Measurements from ENCODE around the gene SLC8A1. TPM values are rescaled to one million over a fixed set of nuclear protein-coding genes. Genes with fewer than 3 reads are reported as not detected.

The SLC8A1 gene
- total RNA-seq, 1 experiment from 2014 or later, result 1.6 TPM

DNA sequence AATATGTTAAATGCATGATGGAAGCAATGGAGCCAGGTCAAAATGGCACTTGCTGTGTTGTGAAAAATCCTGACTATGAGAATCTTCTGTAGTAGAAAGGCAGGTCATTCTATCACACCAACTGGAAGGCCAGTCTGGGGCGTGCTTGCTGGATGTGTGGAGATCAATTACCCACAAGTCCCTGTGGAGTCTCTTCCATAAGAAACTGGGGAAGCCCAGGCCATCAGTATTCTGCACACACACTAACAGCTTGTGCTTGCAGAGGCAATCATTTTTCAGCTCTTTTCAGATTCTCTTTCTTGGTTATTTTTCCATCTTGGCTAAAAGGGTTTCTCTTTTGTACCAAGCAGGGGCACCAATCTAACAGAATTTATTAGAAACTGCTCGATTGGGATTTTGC is 190.8 kb downstream of the SLC8A1 start:
- no peaks in the 10 kb centered on the region for H3K27me3 Mint-ChIP-seq (ENCODE audit: insufficient read depth, unreplicated experiment)
- no peak overlapping the region for H3K4me3 Mint-ChIP-seq (ENCODE audit: unreplicated experiment)
- H3K36me3 Mint-ChIP-seq (ENCODE audit: insufficient read depth, unreplicated experiment), result no peaks in the 10 kb centered on the region
- DNase-seq (ENCODE audit: unreplicated experiment), result no peak
- intact Hi-C loops (cut with micrococcal nuclease), result no loop called here
- POLR2A ChIA-PET, result no interaction called here
- no peaks in the 10 kb centered on the region for H3K9me3 Mint-ChIP-seq (ENCODE audit: unreplicated experiment)
- H3K27ac Mint-ChIP-seq (ENCODE audit: low read depth, unreplicated experiment), result no peak overlapping the region
- CTCF ChIA-PET, result interaction anchor here (0.9 to 3.8 kb wide), 3 partner anchors 15 to 348 kb away, joined by 4 to 15 read pairs (median 5); no protein-coding TSS in a partner anchor
- no TSS peak for BruUV-seq (replicated peaks)
- TF ChIP-seq, protein P1, sequence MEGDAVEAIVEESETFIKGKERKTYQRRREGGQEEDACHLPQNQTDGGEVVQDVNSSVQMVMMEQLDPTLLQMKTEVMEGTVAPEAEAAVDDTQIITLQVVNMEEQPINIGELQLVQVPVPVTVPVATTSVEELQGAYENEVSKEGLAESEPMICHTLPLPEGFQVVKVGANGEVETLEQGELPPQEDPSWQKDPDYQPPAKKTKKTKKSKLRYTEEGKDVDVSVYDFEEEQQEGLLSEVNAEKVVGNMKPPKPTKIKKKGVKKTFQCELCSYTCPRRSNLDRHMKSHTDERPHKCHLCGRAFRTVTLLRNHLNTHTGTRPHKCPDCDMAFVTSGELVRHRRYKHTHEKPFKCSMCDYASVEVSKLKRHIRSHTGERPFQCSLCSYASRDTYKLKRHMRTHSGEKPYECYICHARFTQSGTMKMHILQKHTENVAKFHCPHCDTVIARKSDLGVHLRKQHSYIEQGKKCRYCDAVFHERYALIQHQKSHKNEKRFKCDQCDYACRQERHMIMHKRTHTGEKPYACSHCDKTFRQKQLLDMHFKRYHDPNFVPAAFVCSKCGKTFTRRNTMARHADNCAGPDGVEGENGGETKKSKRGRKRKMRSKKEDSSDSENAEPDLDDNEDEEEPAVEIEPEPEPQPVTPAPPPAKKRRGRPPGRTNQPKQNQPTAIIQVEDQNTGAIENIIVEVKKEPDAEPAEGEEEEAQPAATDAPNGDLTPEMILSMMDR (IDR thresholded peaks at IDR 0.05; ENCODE audit: unreplicated experiment), result no peak
- peaks cover 6% of the 10 kb centered on the region for H3K4me1 Mint-ChIP-seq (ENCODE audit: insufficient read depth, unreplicated experiment)

DNA sequence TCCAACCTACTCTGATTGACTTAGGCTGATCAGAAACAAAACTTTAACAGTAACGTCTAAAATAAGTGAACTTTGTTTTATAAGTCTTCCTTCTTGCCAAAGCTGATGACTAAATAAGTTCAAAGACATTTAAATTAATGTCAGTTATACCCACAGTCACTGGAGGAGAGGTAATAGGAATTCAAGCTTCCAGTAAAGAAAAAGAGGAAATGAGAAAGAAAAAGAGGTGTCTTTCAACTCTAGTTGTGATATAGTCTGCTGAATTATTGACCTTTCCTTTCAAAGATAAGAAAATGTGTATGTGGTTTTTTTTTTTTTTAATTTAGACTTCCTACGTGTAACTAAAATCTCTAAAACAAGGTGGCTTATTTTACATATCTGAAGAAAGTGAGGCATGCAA is 191.5 kb downstream of the SLC8A1 start:
- H3K4me1 Mint-ChIP-seq (ENCODE audit: insufficient read depth, unreplicated experiment), result peaks cover 6% of the 10 kb centered on the region
- H3K27me3 Mint-ChIP-seq (ENCODE audit: insufficient read depth, unreplicated experiment), result no peaks in the 10 kb centered on the region
- ChIA-PET POLR2A (interaction anchor here (0.6 kb wide), 1 partner anchor 23 kb away, joined by 4 read pairs; no protein-coding TSS in a partner anchor), CTCF (interaction anchor here (0.7 to 3.8 kb wide), 3 partner anchors 12 to 18 kb away, joined by 3 to 15 read pairs (median 4); no protein-coding TSS in a partner anchor)
- no peak overlapping the region for H3K4me3 Mint-ChIP-seq (ENCODE audit: unreplicated experiment)
- no TSS peak for BruUV-seq (replicated peaks)
- DNase-seq (ENCODE audit: unreplicated experiment), result no peak
- no peaks in the 10 kb centered on the region for H3K36me3 Mint-ChIP-seq (ENCODE audit: insufficient read depth, unreplicated experiment)
- no peaks in the 10 kb centered on the region for H3K9me3 Mint-ChIP-seq (ENCODE audit: unreplicated experiment)
- intact Hi-C loops (cut with micrococcal nuclease), result no loop called here
- no peak overlapping the region for H3K27ac Mint-ChIP-seq (ENCODE audit: low read depth, unreplicated experiment)
- TF ChIP-seq, protein P1 (IDR thresholded peaks at IDR 0.05; ENCODE audit: unreplicated experiment), result no peak

DNA sequence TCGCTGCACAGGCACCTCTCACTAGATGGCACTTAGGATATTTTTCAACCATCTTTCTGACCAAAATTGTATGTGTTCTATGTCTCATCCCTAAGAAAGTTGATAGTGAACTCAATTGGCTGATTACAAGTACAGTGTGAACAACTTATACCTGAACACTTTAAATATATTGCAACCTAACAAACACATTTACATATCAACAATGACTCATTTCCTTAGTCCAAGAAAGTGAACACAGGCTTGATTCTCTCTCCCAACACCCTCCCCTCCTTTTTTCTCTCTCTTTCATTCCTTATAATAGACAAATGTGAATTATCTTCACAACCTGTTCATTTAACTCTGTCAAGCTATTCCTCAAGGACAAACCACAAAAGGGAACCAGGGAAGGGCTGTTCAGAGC is 192.0 kb downstream of the SLC8A1 start:
- no peak for DNase-seq (ENCODE audit: unreplicated experiment)
- no peak overlapping the region for H3K4me3 Mint-ChIP-seq (ENCODE audit: unreplicated experiment)
- no peaks in the 10 kb centered on the region for H3K27me3 Mint-ChIP-seq (ENCODE audit: insufficient read depth, unreplicated experiment)
- H3K36me3 Mint-ChIP-seq (ENCODE audit: insufficient read depth, unreplicated experiment), result no peaks in the 10 kb centered on the region
- no TSS peak for BruUV-seq (replicated peaks)
- intact Hi-C loops (cut with micrococcal nuclease), result no loop called here
- TF ChIP-seq, protein P1 (IDR thresholded peaks at IDR 0.05; ENCODE audit: unreplicated experiment), result no peak
- H3K27ac Mint-ChIP-seq (ENCODE audit: low read depth, unreplicated experiment), result no peak overlapping the region
- H3K9me3 Mint-ChIP-seq (ENCODE audit: unreplicated experiment), result no peaks in the 10 kb centered on the region
- ChIA-PET POLR2A (interaction anchor here (0.6 to 1.2 kb wide), 2 partner anchors 24 to 105 kb away, joined by 3 to 4 read pairs; no protein-coding TSS in a partner anchor), CTCF (interaction anchor here (0.7 to 1.3 kb wide), 3 partner anchors 12 to 15 kb away, joined by 3 to 7 read pairs (median 3); no protein-coding TSS in a partner anchor)
- H3K4me1 Mint-ChIP-seq (ENCODE audit: insufficient read depth, unreplicated experiment), result peaks cover 6% of the 10 kb centered on the region

GRCh38 chr2:40258135-40258457 is 193.8 kb downstream of the SLC8A1 start:
- intact Hi-C loops (cut with micrococcal nuclease), result no loop called here
- no TSS peak for BruUV-seq (replicated peaks)
- no peak for DNase-seq (ENCODE audit: unreplicated experiment)
- Mint-ChIP-seq H3K4me3 (ENCODE audit: unreplicated experiment) (no peak overlapping the region), H3K27ac (ENCODE audit: low read depth, unreplicated experiment) (no peak overlapping the region), H3K9me3 (ENCODE audit: unreplicated experiment) (no peaks in the 10 kb centered on the region), H3K36me3 (ENCODE audit: insufficient read depth, unreplicated experiment) (no peaks in the 10 kb centered on the region), H3K4me1 (ENCODE audit: insufficient read depth, unreplicated experiment) (peaks cover 6% of the 10 kb centered on the region), H3K27me3 (ENCODE audit: insufficient read depth, unreplicated experiment) (no peaks in the 10 kb centered on the region)
- CTCF ChIA-PET, result interaction anchor here (0.6 kb wide), 1 partner anchor 69 kb away, joined by 3 read pairs; no protein-coding TSS in a partner anchor
- POLR2A ChIA-PET, result no interaction called here
- TF ChIP-seq, protein P1 (IDR thresholded peaks at IDR 0.05; ENCODE audit: unreplicated experiment), result no peak
